RPMI8226 (cell line): Measurements from ENCODE around the gene TPST1.

ENCODE experiments used
- DNase-seq: peaks from one replicate; pipeline ENCODE4 v3.0.0-alpha.2; 2015

The TPST1 gene

GRCh38 chr7:66239467-66239856 lies 34.3 kb downstream of the TPST1 start:
- no peak for DNase-seq

GRCh38 chr7:66245008-66245407 lies 39.9 kb downstream of the TPST1 start:
- DNase-seq: no peak

- no peak for DNase-seq
Observed at GRCh38 chr7:66246554-66247171, 41.5 kb downstream of the TPST1 start.

GRCh38 chr7:66247380-66248078 lies 42.4 kb downstream of the TPST1 start:
- DNase-seq: no peak

- DNase-seq: no peak
Observed at GRCh38 chr7:66250711-66251110, 45.6 kb downstream of the TPST1 start.

GRCh38 chr7:66255534-66256100 lies 50.5 kb downstream of the TPST1 start:
- peak; percentile 8 for DNase-seq

GRCh38 chr7:66256281-66256680 lies 51.1 kb downstream of the TPST1 start:
- DNase-seq: no peak

- DNase-seq: peak; percentile 6
Observed at GRCh38 chr7:66257481-66257880, 52.3 kb downstream of the TPST1 start.

- DNase-seq: no peak
Observed at GRCh38 chr7:66258409-66258808, 53.3 kb downstream of the TPST1 start.

GRCh38 chr7:66261941-66262340 lies 56.8 kb downstream of the TPST1 start:
- DNase-seq: no peak

GRCh38 chr7:66263936-66264335 lies 58.8 kb downstream of the TPST1 start:
- no peak for DNase-seq

GRCh38 chr7:66265566-66265965 lies 60.4 kb downstream of the TPST1 start:
- peak; percentile 22 for DNase-seq

- no peak for DNase-seq
Observed at GRCh38 chr7:66267249-66267648, 62.1 kb downstream of the TPST1 start.

- DNase-seq: no peak
Observed at GRCh38 chr7:66269978-66270377, 64.8 kb downstream of the TPST1 start.

- DNase-seq: no peak
Observed at GRCh38 chr7:66272321-66272720, 67.2 kb downstream of the TPST1 start.

- no peak for DNase-seq
Observed at GRCh38 chr7:66276363-66276762, 71.2 kb downstream of the TPST1 start.

- DNase-seq: no peak
Observed at GRCh38 chr7:66277492-66277891, 72.4 kb downstream of the TPST1 start.

- no peak for DNase-seq
Observed at GRCh38 chr7:66279912-66280311, 74.8 kb downstream of the TPST1 start.

GRCh38 chr7:66281678-66282590 lies 76.8 kb downstream of the TPST1 start:
- DNase-seq: peak; percentile 54

GRCh38 chr7:66282591-66282935 lies 77.4 kb downstream of the TPST1 start:
- no peak for DNase-seq

GRCh38 chr7:66283003-66283920 lies 78.1 kb downstream of the TPST1 start:
- DNase-seq: no peak

GRCh38 chr7:66296001-66296521 lies 90.9 kb downstream of the TPST1 start:
- no peak for DNase-seq
